Gastroesophageal sphincter (tissue), 4 donors: ENCODE data around the gene MAPKAPK3. TPM values are rescaled to one million over a fixed set of nuclear protein-coding genes. Genes with fewer than 3 reads are reported as not detected.

Experiments
- ATAC-seq: fragments of 150-250 bp; one replicate; pipeline ENCODE4 v1.9.1; 2016; ENCODE audit warnings: mild to moderate bottlenecking, moderate library complexity
- H3K27ac ChIP-seq, 4 donors: fragments of 200-600 bp; sonication (generic) in 3 of 4; 1 replicate in 3 of 4; 2 replicates in 1 of 4; pipeline ENCODE4 v1.5.1; 2016 to 2019
- H3K27me3 ChIP-seq: fragments of 200-600 bp; sonication (generic); one replicate; pipeline ENCODE4 v1.5.1; 2019
- H3K36me3 ChIP-seq, 2 donors: fragments of 200-600 bp; sonication (generic); one replicate each; pipeline ENCODE4 v1.5.1; 2019; ENCODE audit warnings: control low read depth in 1 of 2
- H3K4me1 ChIP-seq, 3 donors: fragments of 200-600 bp; sonication (generic); 1 replicate in 2 of 3; 2 replicates in 1 of 3; pipeline ENCODE4 v1.5.1; 2016 to 2019; ENCODE audit warnings: control low read depth in 2 of 3
- H3K4me3 ChIP-seq, 2 donors: fragments of 200-600 bp; sonication (generic); one replicate each; pipeline ENCODE4 v1.5.1; 2019; ENCODE audit warnings: mild to moderate bottlenecking in 1 of 2, moderate library complexity in 1 of 2
- H3K9me3 ChIP-seq, 3 donors: fragments of 200-600 bp; sonication (generic); one replicate each; pipeline ENCODE4 v1.5.1; 2017 to 2019; ENCODE audit warnings: control low read depth in 2 of 3
- EP300 ChIP-seq: sonication (generic); formaldehyde crosslinking; IDR thresholded peaks from one replicate; pipeline ENCODE4 v1.6.1; 2017; ENCODE audit warnings: antibody characterized with exemption, mild to moderate bottlenecking
- POLR2A ChIP-seq, 2 donors: fragments of 450-650 bp; IDR thresholded peaks; one replicate each; pipeline ENCODE4 v1.6.1; 2017; ENCODE audit warnings: antibody characterized with exemption in 2 of 2, mild to moderate bottlenecking in 2 of 2, moderate library complexity in 1 of 2
- POLR2AphosphoS5 ChIP-seq: sonication (generic); formaldehyde crosslinking; IDR thresholded peaks from one replicate; pipeline ENCODE4 v1.6.1; 2017; ENCODE audit warnings: antibody characterized with exemption
- WGBS, 2 donors: methylation state at CpG; one replicate each; pipeline ENCODE4 v1.1.5; 2018; ENCODE audit warnings: low coverage in 1 of 2; 5-methylcytosine and 5-hydroxymethylcytosine counted together
- small RNA-seq, 4 donors: library from RNA; depleted of rRNA; stranded (forward); fragments of <200 nt; gene quantifications; one replicate each; pipeline ENCODE3, GENCODE V24; 2016
- total RNA-seq, 4 donors: library from RNA; depleted of rRNA; stranded (reverse); fragments of >200 nt; gene quantifications; one replicate each; pipeline ENCODE4 v1.1.0, GENCODE V29; 2016
- TF ChIP-seq, protein P1 (sequence below), 4 experiments: fragments of 200-600 bp in 2 of 4; fragments of 450-650 bp in 2 of 4; sonication (generic) in 1 of 4; IDR thresholded peaks; one replicate each; pipeline ENCODE4 v1.5.1; 2017 to 2019; ENCODE audit warnings: antibody characterized with exemption in 4 of 4, mild to moderate bottlenecking in 2 of 4, moderate library complexity in 2 of 4

MAPKAPK3 gene
- total RNA-seq, 4 donors from 2014 or later, result 18.7 to 30.2 (median 22.4) TPM

DNA sequence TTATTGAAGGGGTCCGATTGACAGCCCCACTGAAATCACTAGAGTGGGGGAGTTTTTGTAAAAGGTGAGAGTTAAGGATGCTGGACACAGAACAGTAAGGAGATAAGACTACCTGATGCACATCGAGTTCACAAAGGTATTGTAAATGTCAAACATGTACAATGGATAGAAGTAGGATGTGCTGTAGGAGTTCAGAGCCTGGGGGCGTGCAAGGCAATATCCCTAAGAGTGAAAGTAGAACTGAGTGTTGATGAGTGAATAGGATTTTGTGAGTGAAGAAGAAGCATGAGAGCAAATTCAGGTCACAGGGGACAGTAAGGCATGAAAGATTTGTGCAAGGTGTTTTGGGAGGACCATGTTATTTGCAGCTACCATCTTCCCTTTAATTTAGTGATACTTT lies 79.3 kb downstream of the MAPKAPK3 start:
- H3K9me3 ChIP-seq, result peaks cover 0 to 4% (median 0%) of the 10 kb centered on the region in 3 donors
- no peak for ATAC-seq
- H3K27me3 ChIP-seq, result no peaks in the 10 kb centered on the region
- no peak overlapping the region for H3K27ac ChIP-seq
- no peaks in the 10 kb centered on the region for H3K36me3 ChIP-seq
- TF ChIP-seq, protein P1, sequence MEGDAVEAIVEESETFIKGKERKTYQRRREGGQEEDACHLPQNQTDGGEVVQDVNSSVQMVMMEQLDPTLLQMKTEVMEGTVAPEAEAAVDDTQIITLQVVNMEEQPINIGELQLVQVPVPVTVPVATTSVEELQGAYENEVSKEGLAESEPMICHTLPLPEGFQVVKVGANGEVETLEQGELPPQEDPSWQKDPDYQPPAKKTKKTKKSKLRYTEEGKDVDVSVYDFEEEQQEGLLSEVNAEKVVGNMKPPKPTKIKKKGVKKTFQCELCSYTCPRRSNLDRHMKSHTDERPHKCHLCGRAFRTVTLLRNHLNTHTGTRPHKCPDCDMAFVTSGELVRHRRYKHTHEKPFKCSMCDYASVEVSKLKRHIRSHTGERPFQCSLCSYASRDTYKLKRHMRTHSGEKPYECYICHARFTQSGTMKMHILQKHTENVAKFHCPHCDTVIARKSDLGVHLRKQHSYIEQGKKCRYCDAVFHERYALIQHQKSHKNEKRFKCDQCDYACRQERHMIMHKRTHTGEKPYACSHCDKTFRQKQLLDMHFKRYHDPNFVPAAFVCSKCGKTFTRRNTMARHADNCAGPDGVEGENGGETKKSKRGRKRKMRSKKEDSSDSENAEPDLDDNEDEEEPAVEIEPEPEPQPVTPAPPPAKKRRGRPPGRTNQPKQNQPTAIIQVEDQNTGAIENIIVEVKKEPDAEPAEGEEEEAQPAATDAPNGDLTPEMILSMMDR (IDR thresholded peaks at IDR 0.05), result no peak
- TF ChIP-seq POLR2AphosphoS5 (no peak), EP300 (no peak), POLR2A (IDR thresholded peaks at IDR 0.05) (no peak)
- no peaks in the 10 kb centered on the region for H3K4me1 ChIP-seq
- H3K4me3 ChIP-seq, result no peak overlapping the region
- WGBS, 2 donors, result 76 to 100% methylated on average over 1 to 3 of the region's 3 CpGs

GRCh38 chr3:50698269-50698668 lies 81.3 kb downstream of the MAPKAPK3 start:
- H3K27ac ChIP-seq, result no peak overlapping the region
- no peaks in the 10 kb centered on the region for H3K27me3 ChIP-seq
- ATAC-seq, result no peak
- peaks cover 0 to 4% (median 0%) of the 10 kb centered on the region in 3 donors for H3K9me3 ChIP-seq
- H3K4me3 ChIP-seq, result no peak overlapping the region
- WGBS, 2 donors, result 94 to 100% methylated on average over 2 of the region's 2 CpGs
- no peak for TF ChIP-seq POLR2AphosphoS5
- TF ChIP-seq POLR2A (IDR thresholded peaks at IDR 0.05), result no peak
- TF ChIP-seq, protein P1 (IDR thresholded peaks at IDR 0.05), result no peak
- no peak for TF ChIP-seq EP300
- H3K4me1 ChIP-seq, result no peaks in the 10 kb centered on the region
- H3K36me3 ChIP-seq, result no peaks in the 10 kb centered on the region

Small RNAs within 50 kb of the gene (small RNA-seq; reads per million reads assigned to genes)
- gene MIR4787 (0 to 1.8 (median 0.73) reads per million in 4 donors), gene PPIAP69 (0 reads per million in 4 donors)

Other genes with a start within 250 kb of the MAPKAPK3 start
- 1 to 10 TPM in 1 of 4 donors, under 1 TPM in 3; 0.31 to 1.7 (median 0.66) TPM for gene CACNA2D2, start 113.5 kb upstream of the MAPKAPK3 start, total RNA-seq
- 10 to 100 TPM in 3 of 4 donors, 1 to 10 TPM in 1; 9.7 to 42.8 (median 25.3) TPM for gene C3orf18, start 49.4 kb upstream of the MAPKAPK3 start, total RNA-seq
- 10 to 100 TPM in 3 of 4 donors, 1 to 10 TPM in 1; 6.4 to 11.7 (median 11.4) TPM for gene HEMK1, start 47.6 kb upstream of the MAPKAPK3 start, total RNA-seq
- 1 to 10 TPM in 3 of 4 donors, under 1 TPM in 1; 0.99 to 9.3 (median 3.6) TPM for gene CISH, start 5.4 kb upstream of the MAPKAPK3 start, total RNA-seq
- gene DOCK3, start 57.8 kb downstream of the MAPKAPK3 start, total RNA-seq, result 10 to 100 TPM in 1 of 4 donors, 1 to 10 TPM in 3; 5.5 to 10.0 (median 8.7) TPM